ENCODE measurements around the gene TFF1.

The TFF1 gene

GRCh38 chr21:42315296-42315891 is 50.9 kb downstream of the TFF1 start, which contains the start of gene TFF3:
Gene TFF3 (minus strand): TSS chr21:42315409. CDS start chr21:42315374, 35 bp downstream.
- Histone ChIP-seq H3K27ac (no peak within 1 kb of the TSS), H3K4me3 (no peak within 1 kb of the TSS), H3K36me3 (ENCODE audit: insufficient read depth, low read length) (no peaks in the 10 kb centered on the region), H3K9ac (ENCODE audit: insufficient read length) (no peak within 1 kb of the TSS), H3K9me3 (ENCODE audit: low read depth, low read length) (no peaks in the 10 kb centered on the region)
- DNase-seq (ENCODE audit: low read depth, low spot score), result no peak
- TF ChIP-seq POLR2AphosphoS5 (IDR thresholded peaks at IDR 0.05; ENCODE audit: borderline replicate concordance, low read depth, low read length) (no peak), FOXP2 (optimal IDR thresholded peaks at IDR 0.05; ENCODE audit: control extremely low read depth, extremely low read length, insufficient read depth) (no peak), EZH2 (IDR thresholded peaks at IDR 0.05) (no peak)

GRCh38 chr21:42314616-42315295 is 51.6 kb downstream of the TFF1 start:
- TF ChIP-seq FOXP2 (optimal IDR thresholded peaks at IDR 0.05; ENCODE audit: control extremely low read depth, extremely low read length, insufficient read depth) (no peak), EZH2 (IDR thresholded peaks at IDR 0.05) (no peak), POLR2AphosphoS5 (IDR thresholded peaks at IDR 0.05; ENCODE audit: borderline replicate concordance, low read depth, low read length) (no peak)
- no peak overlapping the region for H3K9ac ChIP-seq (ENCODE audit: insufficient read length)

GRCh38 chr21:42313501-42313969 is 52.8 kb downstream of the TFF1 start:
- Histone ChIP-seq H3K27ac (no peak overlapping the region), H3K9me3 (ENCODE audit: low read depth, low read length) (no peaks in the 10 kb centered on the region), H3K36me3 (ENCODE audit: insufficient read depth, low read length) (no peaks in the 10 kb centered on the region), H3K9ac (ENCODE audit: insufficient read length) (no peak overlapping the region), H3K4me3 (no peak overlapping the region)
- DNase-seq (ENCODE audit: low read depth, low spot score), result no peak
- no peak for TF ChIP-seq EZH2 (IDR thresholded peaks at IDR 0.05)
- TF ChIP-seq FOXP2 (optimal IDR thresholded peaks at IDR 0.05; ENCODE audit: control extremely low read depth, extremely low read length, insufficient read depth), result no peak
- TF ChIP-seq POLR2AphosphoS5 (IDR thresholded peaks at IDR 0.05; ENCODE audit: borderline replicate concordance, low read depth, low read length), result no peak

More at GRCh38 chr21:42314616-42315295, 51.6 kb downstream of the TFF1 start:
- Histone ChIP-seq H3K27ac (no peak overlapping the region), H3K4me3 (no peak overlapping the region), H3K9me3 (ENCODE audit: low read depth, low read length) (no peaks in the 10 kb centered on the region), H3K36me3 (ENCODE audit: insufficient read depth, low read length) (no peaks in the 10 kb centered on the region)
- DNase-seq (ENCODE audit: low read depth, low spot score), result no peak

- Histone ChIP-seq H3K9me3 (ENCODE audit: low read depth, low read length) (no peaks in the 10 kb centered on the region), H3K27ac (no peak overlapping the region), H3K4me3 (no peak overlapping the region), H3K9ac (ENCODE audit: insufficient read length) (no peak overlapping the region), H3K36me3 (ENCODE audit: insufficient read depth, low read length) (no peaks in the 10 kb centered on the region)
- no peak for DNase-seq (ENCODE audit: low read depth, low spot score)
- TF ChIP-seq FOXP2 (optimal IDR thresholded peaks at IDR 0.05; ENCODE audit: control extremely low read depth, extremely low read length, insufficient read depth) (no peak), EZH2 (IDR thresholded peaks at IDR 0.05) (no peak), POLR2AphosphoS5 (IDR thresholded peaks at IDR 0.05; ENCODE audit: borderline replicate concordance, low read depth, low read length) (no peak)
Observed at GRCh38 chr21:42312626-42313104, 53.7 kb downstream of the TFF1 start.
